Lower leg skin (tissue), 3 donors: Measurements from ENCODE around the gene RPL6.

Experiments used
- POLR2A ChIP-seq, 2 donors: fragments of 450-650 bp; IDR thresholded peaks; one replicate each; pipeline ENCODE4 v1.6.1; 2016 to 2017; ENCODE audit warnings: antibody characterized with exemption in 2 of 2, mild to moderate bottlenecking in 1 of 2, moderate library complexity in 1 of 2
- TF ChIP-seq, protein P1 (sequence below), 3 donors: fragments of 450-650 bp; IDR thresholded peaks; one replicate each; pipeline ENCODE4 v1.5.1; 2016; ENCODE audit warnings: antibody characterized with exemption in 3 of 3, mild to moderate bottlenecking in 3 of 3, moderate library complexity in 2 of 3

DNA sequence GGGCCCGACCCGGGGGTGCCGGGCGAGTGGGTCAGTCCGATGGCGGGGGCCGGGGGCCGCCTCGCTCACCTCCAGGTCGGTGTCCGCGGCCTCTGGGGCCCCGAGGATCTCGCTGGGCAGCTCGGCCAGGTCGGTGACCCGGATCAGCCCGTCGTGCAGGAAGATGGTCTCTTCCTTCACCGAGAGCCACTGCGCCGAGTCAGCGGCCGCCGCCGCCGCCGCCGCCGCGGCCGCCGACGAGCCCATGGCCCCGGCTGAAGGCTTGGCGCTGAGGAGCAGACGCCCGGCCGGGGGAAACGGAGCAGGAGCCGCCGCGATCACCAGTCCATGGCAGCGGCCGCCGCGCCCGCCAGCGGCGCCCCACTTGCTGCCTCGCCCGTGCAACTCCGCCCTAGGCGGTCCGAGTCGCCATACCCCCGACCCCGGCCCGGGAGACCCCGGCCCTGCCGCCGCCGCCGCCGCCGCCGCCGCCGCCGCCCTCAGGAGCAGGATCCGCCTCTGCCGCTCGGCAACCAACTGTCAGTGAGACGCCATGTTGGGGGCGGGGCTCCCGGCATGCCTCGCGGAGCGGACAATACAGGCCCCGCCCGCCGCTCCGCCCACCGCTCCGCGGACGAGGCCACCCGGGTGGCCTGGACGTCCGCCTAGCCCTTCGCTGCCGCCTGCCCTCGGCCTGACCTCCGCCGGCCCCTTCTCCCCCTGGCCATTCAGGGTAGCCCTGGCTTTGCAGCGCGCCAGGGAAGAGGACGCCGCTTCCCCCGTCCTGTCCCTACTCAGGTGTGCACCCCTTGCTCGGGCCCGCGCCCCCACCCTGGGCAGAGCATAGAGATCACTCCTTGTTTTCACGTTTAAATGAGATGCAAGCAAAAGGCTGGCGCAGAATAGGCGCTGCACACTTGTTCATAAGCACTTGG is 27.3 kb downstream of the RPL6 start, which contains the start of gene HECTD4:
- TF ChIP-seq, protein P1, sequence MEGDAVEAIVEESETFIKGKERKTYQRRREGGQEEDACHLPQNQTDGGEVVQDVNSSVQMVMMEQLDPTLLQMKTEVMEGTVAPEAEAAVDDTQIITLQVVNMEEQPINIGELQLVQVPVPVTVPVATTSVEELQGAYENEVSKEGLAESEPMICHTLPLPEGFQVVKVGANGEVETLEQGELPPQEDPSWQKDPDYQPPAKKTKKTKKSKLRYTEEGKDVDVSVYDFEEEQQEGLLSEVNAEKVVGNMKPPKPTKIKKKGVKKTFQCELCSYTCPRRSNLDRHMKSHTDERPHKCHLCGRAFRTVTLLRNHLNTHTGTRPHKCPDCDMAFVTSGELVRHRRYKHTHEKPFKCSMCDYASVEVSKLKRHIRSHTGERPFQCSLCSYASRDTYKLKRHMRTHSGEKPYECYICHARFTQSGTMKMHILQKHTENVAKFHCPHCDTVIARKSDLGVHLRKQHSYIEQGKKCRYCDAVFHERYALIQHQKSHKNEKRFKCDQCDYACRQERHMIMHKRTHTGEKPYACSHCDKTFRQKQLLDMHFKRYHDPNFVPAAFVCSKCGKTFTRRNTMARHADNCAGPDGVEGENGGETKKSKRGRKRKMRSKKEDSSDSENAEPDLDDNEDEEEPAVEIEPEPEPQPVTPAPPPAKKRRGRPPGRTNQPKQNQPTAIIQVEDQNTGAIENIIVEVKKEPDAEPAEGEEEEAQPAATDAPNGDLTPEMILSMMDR (IDR thresholded peaks at IDR 0.05), result no peak
- TF ChIP-seq POLR2A (IDR thresholded peaks at IDR 0.05), result no peak
